Activated naive CD4-positive, alpha-beta T cell treated with anti-CD3 and anti-CD28 coated beads for 36 hours (primary cell): ENCODE results near the gene GPR107. TPM values are rescaled to one million over a fixed set of nuclear protein-coding genes. Genes with fewer than 3 reads are reported as not detected.

Source experiments
- CTCF ChIA-PET: fragments of 350-600 bp; sonication (Branson Sonifier 250); formaldehyde crosslinking; loops from one replicate; lab custom pipeline; 2021; ENCODE audit warnings: antibody characterized with exemption; lab: Charles Lee
- DNase-seq: peaks from one replicate; pipeline ENCODE4 v3.0.0-alpha.2; 2020
- H3K27ac Mint-ChIP-seq: one replicate; pipeline ENCODE4 v1.8.0; 2021; ENCODE audit warnings: mild to moderate bottlenecking, mixed read lengths
- H3K27me3 Mint-ChIP-seq: one replicate; pipeline ENCODE4 v1.8.0; 2021; ENCODE audit warnings: low read depth, mixed read lengths
- H3K36me3 Mint-ChIP-seq: one replicate; pipeline ENCODE4 v1.8.0; 2021; ENCODE audit warnings: low read depth, mixed read lengths
- H3K4me1 Mint-ChIP-seq: one replicate; pipeline ENCODE4 v1.8.0; 2021; ENCODE audit warnings: low read depth, mixed read lengths
- H3K4me3 Mint-ChIP-seq: one replicate; pipeline ENCODE4 v1.8.0; 2021; ENCODE audit warnings: mild to moderate bottlenecking, moderate library complexity, mixed read lengths
- H3K9me3 Mint-ChIP-seq: one replicate; pipeline ENCODE4 v1.8.0; 2021; ENCODE audit warnings: mixed read lengths
- intact Hi-C: fragments of 100-400 bp; cut with micrococcal nuclease; formaldehyde crosslinking; loops from one replicate; pipeline ENCODE4 v1.15.1; 2023
- total RNA-seq, 2 experiments: library from RNA; stranded (reverse); gene quantifications; one replicate each; pipeline ENCODE4 v1.2.3, GENCODE V29; 2021

GPR107 gene
- total RNA-seq, 2 experiments from 2014 or later: 19.0 to 20.0 TPM

DNA sequence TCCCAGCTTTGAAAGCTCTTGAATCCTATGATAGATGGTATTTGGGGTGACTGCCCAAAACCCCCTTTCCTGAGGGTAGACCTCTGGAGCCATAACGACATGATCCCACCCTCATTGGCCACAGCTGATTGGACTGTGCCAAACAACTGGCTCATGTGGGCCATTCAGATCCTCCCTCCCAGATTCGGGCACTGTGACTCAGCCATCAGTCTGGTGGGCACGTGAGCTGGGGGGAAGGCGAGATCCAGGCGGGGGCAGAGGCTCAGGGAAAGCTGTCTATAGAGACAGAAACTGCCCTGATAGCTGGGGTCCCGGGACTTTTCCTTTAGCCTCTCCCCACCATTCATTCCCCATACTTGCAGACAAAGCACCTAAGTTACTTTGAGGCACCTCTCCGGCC, 103.4 kb downstream of the GPR107 start:
- Mint-ChIP-seq H3K27ac (no peak overlapping the region), H3K4me3 (no peak overlapping the region), H3K36me3 (no peaks in the 10 kb centered on the region), H3K4me1 (peaks cover 9% of the 10 kb centered on the region), H3K9me3 (no peaks in the 10 kb centered on the region), H3K27me3 (no peaks in the 10 kb centered on the region)
- CTCF ChIA-PET: interaction anchor here (1.1 to 1.2 kb wide), 2 partner anchors 50 to 81 kb away, joined by 3 to 4 read pairs; no protein-coding TSS in a partner anchor
- intact Hi-C loops: no loop called here
- DNase-seq: no peak

DNA sequence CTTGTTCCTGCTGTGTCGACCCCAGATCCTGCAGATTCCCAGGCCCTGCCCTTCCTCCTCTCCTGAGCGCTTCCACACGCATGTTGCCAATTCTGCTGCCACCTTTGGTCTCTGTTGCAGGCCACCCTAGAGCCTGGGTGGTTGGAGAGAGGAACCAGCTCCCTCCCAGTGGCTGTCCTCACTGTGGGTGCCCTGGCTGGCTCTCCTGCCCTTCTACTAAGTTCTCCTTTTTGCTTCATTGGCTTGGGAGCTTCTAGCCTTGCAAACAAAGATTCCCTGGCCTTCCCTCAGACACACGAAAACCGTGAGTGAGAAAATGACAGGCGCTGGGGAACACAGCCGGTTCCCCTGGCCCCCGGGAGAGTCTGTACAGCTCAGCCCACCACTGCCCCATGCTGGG, 104.3 kb downstream of the GPR107 start:
- Mint-ChIP-seq H3K27ac (no peak overlapping the region), H3K27me3 (no peaks in the 10 kb centered on the region), H3K9me3 (no peaks in the 10 kb centered on the region), H3K36me3 (no peaks in the 10 kb centered on the region), H3K4me3 (no peak overlapping the region), H3K4me1 (peaks cover 9% of the 10 kb centered on the region)
- intact Hi-C loops: no loop called here
- CTCF ChIA-PET: no interaction called here
- no peak for DNase-seq

DNA sequence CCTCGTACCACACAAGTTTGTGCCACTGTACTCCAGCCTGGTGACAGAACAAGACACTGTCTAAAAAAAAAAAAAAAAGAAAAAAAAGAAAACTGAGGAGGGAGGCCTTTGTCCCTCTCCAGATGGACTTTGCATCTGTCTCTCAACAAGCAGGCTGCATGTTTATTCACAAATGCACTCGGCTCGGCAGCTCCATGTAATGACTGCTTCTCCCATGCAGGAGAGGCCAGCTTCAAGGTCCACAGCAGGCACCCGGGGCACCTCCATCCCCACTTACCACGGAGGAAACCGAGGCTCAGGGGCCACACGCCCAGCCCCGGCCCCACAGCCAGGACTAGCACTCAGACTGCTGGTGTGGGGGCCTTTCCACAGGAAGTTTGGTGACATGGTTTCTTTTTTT, 105.4 kb downstream of the GPR107 start:
- intact Hi-C loops: no loop called here
- CTCF ChIA-PET: no interaction called here
- DNase-seq: no peak
- Mint-ChIP-seq H3K27me3 (no peaks in the 10 kb centered on the region), H3K4me3 (no peak overlapping the region), H3K9me3 (no peaks in the 10 kb centered on the region), H3K27ac (no peak overlapping the region), H3K4me1 (peaks cover 9% of the 10 kb centered on the region), H3K36me3 (no peaks in the 10 kb centered on the region)

DNA sequence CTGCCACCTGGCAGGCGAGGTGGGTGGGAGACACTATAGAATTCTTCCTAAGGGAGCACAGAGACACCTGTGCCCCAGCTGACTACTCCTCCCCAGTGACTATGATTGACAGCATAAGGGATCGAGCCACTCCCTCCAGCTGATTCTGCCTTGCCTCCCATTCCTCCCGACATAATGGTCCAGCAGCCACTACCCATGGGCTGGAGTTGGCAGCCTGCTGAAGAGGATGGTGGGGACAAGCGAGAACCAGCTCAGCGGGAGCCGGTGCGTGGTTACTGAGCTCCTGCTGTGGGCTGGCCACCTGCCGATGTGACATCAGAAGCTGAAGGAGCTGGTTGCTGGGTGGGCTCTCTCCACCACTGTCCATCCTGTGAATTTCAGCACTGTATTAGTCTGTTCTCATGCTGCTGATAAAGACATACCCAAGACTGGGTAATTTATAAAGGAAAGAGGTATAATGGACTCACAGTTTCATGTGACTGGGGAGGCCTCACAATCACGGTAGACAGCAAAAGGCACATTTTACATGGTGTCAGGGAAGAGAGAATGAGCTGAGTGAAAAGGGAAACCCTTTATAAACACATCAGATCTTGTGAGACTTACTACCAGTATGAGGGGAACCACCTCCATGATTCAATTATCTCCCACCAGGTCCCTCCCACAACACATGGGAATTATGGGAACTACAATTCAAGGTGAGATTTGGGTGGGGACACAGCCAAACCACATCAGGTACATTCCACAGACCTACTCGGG, 106.4 kb downstream of the GPR107 start:
- intact Hi-C loops: loop anchor here (2.0 kb wide), 1 partner anchor 31 kb away; no protein-coding TSS in a partner anchor
- Mint-ChIP-seq H3K27me3 (no peaks in the 10 kb centered on the region), H3K27ac (peak overlapping the region; percentile 66), H3K9me3 (no peaks in the 10 kb centered on the region), H3K4me3 (no peak overlapping the region), H3K36me3 (no peaks in the 10 kb centered on the region), H3K4me1 (peaks cover 9% of the 10 kb centered on the region)
- CTCF ChIA-PET: no interaction called here
- DNase-seq: peak; percentile 19

DNA sequence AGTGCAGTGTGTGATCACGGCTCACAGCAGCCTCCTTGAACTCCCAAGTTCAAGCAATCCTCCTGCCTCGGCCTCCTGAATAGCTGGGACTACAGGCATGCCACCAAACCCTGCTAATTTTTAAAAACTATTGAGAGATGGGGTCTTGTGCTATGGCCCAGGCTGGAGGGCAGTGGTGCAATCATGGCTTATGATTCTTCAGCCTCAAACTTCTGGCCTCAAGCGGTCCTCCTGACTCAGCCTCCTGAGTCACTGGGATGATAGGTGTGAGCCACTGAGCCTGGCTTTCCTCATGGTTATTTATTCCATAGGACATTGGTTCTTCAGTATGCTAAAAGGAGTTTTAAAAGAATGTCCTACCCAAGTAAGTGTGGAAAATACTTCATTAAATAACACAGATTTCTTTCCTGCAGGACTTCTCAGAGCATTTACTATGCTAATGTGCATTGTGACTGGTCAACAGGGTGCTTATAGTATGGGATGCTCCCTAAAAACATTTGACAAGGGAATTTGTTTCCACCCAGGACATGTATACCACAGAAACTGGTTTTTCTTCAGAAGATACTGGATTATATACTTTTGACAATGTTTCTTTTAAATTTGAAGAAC, 107.3 kb downstream of the GPR107 start:
- intact Hi-C loops: loop anchor here (2.0 kb wide), 1 partner anchor 32 kb away; no protein-coding TSS in a partner anchor
- CTCF ChIA-PET: no interaction called here

DNA sequence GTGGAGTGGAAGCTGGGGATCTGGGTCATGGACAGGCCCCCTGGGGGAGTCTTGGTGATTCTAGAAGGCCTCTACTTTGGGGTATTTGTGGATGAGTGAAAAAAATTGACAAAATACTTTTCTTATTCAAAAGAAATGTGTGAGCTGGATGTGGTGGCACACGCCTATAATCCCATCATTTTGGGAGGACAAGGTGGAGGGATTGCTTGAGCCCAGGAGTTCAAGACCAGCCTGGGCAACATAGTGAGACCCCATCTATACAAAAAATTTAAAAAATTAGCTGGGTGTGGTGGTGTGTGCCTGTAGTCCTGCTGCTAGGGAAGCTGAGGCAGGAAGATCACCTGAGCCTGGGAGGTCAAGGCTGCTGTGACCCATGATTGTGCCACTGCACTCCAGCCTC, 111.9 kb downstream of the GPR107 start:
- Mint-ChIP-seq H3K9me3 (no peaks in the 10 kb centered on the region), H3K36me3 (no peaks in the 10 kb centered on the region), H3K4me3 (no peak overlapping the region), H3K27me3 (no peaks in the 10 kb centered on the region), H3K27ac (no peak overlapping the region), H3K4me1 (peaks cover 5% of the 10 kb centered on the region)
- CTCF ChIA-PET: no interaction called here
- intact Hi-C loops: no loop called here
- DNase-seq: no peak

More for the DNA sequence above, 107.3 kb downstream of the GPR107 start:
- H3K9me3 Mint-ChIP-seq: no peaks in the 10 kb centered on the region
- no peaks in the 10 kb centered on the region for H3K27me3 Mint-ChIP-seq
- peaks cover 9% of the 10 kb centered on the region for H3K4me1 Mint-ChIP-seq
- H3K27ac Mint-ChIP-seq: no peak overlapping the region
- no peak overlapping the region for H3K4me3 Mint-ChIP-seq
- no peaks in the 10 kb centered on the region for H3K36me3 Mint-ChIP-seq
- DNase-seq: no peak

DNA sequence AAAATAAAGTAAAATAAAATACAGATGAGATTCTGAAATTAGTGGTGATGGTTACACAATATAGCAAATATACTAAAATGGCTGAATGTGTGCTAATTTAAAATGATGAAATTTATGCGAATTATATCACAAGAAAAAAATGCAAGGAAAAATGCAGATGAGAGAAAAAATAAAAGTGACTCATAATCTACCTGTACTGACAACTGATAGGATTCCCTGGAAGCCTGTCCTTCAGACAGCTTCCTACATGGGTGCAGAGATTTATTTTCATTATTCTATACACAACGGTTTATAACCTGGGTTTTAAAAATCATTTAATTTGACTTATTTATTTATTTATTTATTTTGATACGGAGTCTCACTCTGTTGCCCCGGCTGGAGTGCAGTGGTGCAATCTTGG, 112.7 kb downstream of the GPR107 start:
- Mint-ChIP-seq H3K4me1 (peaks cover 6% of the 10 kb centered on the region), H3K27me3 (peaks cover 3% of the 10 kb centered on the region), H3K27ac (no peak overlapping the region), H3K36me3 (no peaks in the 10 kb centered on the region), H3K9me3 (no peaks in the 10 kb centered on the region), H3K4me3 (no peak overlapping the region)
- CTCF ChIA-PET: no interaction called here
- DNase-seq: no peak
- intact Hi-C loops: no loop called here

DNA sequence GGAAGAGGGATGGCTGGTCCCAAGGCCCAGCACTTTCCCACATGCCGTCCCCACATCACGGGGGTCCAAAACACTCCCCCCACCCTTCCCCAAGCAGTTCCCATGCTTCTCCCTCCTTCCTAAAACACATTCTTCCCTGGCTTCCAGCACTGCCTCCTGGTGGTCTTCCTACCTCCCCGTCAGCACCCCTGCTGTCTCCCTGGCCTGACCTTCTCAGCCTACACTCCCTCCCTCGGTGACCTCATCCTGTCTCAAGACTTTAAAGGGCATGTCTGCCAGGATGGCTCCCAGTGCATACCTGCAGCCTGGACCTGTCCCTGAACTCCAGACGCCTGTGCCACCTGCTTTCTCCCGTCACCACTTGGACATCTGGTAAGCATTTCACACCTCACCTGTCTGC, 114.2 kb downstream of the GPR107 start:
- Mint-ChIP-seq H3K27ac (no peak overlapping the region), H3K4me1 (peaks cover 6% of the 10 kb centered on the region), H3K27me3 (peaks cover 3% of the 10 kb centered on the region), H3K9me3 (no peaks in the 10 kb centered on the region), H3K4me3 (no peak overlapping the region), H3K36me3 (no peaks in the 10 kb centered on the region)
- DNase-seq: no peak
- intact Hi-C loops: no loop called here
- CTCF ChIA-PET: no interaction called here

DNA sequence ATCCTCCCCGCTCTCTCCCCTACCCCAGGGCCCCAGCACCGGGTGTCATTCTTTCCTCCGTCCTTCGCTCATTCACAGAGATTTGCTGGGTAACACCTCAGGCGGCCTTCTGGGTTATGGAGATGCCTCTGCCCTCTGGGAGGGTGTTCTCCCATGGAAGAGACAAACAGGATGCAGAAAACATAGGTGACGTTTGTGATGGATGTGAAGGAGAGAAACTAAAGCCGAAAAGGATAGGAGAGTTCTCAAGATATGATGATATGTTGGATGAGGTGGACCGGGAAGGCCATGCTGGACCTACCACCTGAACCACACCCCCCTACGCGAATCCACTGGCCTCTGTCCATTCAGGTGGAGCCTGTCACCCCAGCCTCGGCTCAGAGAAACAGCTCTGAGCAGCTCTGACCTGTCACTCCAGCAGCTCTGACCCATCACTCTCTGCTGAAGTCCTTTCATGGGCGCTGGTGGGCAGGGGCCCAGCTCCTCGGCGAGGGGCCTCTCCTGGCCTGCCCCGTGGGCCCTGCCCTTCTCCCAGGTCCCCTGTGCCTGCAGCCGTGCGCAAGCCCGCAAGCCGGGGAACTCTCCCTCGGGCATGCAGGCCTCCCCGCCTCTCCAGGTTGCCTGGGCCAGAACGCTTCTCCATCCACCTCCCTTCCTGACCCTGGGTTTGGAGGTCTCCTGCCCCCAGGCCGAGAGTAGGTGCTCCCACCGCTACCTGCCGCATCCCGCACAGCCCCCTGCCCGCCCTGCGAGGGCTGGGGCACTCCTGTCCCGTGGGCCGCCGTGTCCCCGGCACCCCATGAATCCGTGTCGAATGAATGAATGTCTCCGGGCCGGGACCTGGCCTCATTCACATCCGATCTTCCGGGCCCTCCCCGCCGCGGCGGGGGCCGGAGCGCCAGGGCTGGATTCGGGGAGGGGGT, 117.8 kb downstream of the GPR107 start:
- H3K36me3 Mint-ChIP-seq: no peaks in the 10 kb centered on the region
- no peak for DNase-seq
- H3K9me3 Mint-ChIP-seq: no peaks in the 10 kb centered on the region
- H3K4me1 Mint-ChIP-seq: peaks cover 8% of the 10 kb centered on the region
- intact Hi-C loops: loop anchor here (5.0 kb wide), 1 partner anchor 64 kb away; no protein-coding TSS in a partner anchor
- CTCF ChIA-PET: no interaction called here
- H3K27me3 Mint-ChIP-seq: peaks cover 12% of the 10 kb centered on the region
- no peak overlapping the region for H3K27ac Mint-ChIP-seq
- peak overlapping the region; percentile 58 for H3K4me3 Mint-ChIP-seq

DNA sequence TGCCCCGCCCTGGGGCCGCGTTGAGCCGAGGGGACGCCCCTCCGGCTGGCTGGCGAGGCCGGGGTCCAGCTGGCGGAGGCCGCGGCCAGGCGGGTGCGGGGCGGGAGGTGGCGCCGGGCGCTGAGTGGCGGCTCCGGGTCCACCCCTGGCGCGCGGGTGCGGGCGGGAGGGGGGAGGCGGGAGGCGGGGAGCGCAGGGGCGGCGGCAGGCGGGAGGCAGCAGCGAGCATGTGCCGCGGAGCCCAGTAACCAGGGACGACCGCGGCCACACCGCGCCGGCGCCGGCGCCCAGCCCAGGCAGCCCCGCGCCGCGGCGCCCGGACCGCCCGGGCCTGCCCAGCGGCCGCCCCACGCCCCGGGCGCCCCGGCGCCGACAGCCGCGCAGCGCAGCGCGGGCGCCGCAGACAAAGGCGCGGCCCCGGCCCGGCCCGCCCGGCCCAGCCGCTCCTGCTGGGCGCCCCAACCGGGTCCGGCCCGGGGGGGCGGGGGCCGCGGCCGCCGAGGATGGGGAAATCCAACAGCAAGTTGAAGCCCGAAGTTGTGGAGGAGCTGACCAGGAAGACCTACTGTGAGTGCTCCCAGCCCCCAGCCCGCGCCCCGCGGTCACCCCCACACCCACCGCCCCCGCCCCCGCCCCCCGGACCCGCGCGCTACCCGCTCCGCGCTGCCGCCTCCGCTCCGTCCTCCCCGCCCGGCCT, 118.6 kb downstream of the GPR107 start, which contains the start of gene NCS1:
Gene NCS1, plus strand, starts transcription at position 244 of the 697 bp plus-strand sequence. Its CDS starts 260 bp downstream, at position 504.
- intact Hi-C loops: loop anchor here (5.0 kb wide), 1 partner anchor 65 kb away; no protein-coding TSS in a partner anchor
- Mint-ChIP-seq H3K36me3 (no peaks in the 10 kb centered on the region), H3K4me1 (peaks cover 5% of the 10 kb centered on the region), H3K27me3 (peaks cover 12% of the 10 kb centered on the region), H3K27ac (no peak within 1 kb of the TSS), H3K4me3 (peak within 1 kb of the TSS; percentile 80), H3K9me3 (no peaks in the 10 kb centered on the region)
- DNase-seq: peak; percentile 68
- CTCF ChIA-PET: interaction anchor here (0.7 kb wide), 1 partner anchor 43 kb away, joined by 6 read pairs; no protein-coding TSS in a partner anchor

DNA sequence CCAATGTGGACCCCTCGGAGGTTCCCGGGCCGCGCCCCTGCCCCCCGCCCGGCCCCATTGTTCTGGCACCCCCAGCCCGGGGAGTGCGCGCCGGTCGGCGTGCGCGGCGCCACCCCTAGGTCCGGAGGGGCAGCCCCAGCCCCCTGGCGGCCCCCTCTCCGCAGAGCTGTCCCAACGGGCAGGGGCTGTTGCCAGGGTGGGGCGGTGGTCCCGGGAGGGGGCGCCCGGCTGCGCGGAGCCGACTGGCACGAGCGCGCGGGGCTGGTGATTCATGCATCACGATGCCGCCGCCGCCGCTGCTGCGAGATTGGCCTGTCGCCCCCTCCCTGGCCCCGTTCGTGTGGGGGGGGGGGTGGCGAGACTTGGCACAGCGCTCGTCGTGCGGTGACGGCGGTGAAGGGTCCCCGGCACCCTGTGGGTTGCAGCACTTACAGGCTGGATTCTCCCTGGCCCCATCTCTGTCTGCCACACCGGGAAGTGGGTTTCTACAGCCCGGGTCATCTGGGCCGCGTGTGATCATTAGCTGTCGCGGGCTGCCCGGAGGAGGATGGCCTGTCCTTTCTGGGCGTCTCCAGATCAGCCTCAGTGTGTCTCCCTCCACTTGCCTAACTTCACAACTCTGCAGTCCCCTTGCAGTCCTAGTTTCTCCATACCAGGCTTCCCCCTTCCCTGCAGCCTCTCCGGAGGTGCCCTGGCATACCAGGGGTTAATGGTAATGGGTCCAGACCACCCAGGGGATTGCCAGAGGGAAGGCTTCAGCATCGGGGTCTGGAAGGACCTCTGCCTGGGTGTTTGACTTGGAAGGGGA, 119.4 kb downstream of the GPR107 start:
- H3K9me3 Mint-ChIP-seq: no peaks in the 10 kb centered on the region
- no peaks in the 10 kb centered on the region for H3K36me3 Mint-ChIP-seq
- no peak overlapping the region for H3K27ac Mint-ChIP-seq
- CTCF ChIA-PET: interaction anchor here (0.7 to 2.1 kb wide), 3 partner anchors 43 to 69 kb away, joined by 5 to 8 read pairs (median 6); no protein-coding TSS in a partner anchor
- DNase-seq: peak; percentile 54
- H3K4me1 Mint-ChIP-seq: peaks cover 5% of the 10 kb centered on the region
- intact Hi-C loops: loop anchor here (5.0 kb wide), 1 partner anchor 66 kb away; no protein-coding TSS in a partner anchor
- peaks cover 12% of the 10 kb centered on the region for H3K27me3 Mint-ChIP-seq
- H3K4me3 Mint-ChIP-seq: peak overlapping the region; percentile 80
